ENCODE measurements around the gene TBL1XR1. TPM values are rescaled to one million over a fixed set of nuclear protein-coding genes. Genes with fewer than 3 reads are reported as not detected.
"Not testable (repeated sequence)": the region's sequence is repeated elsewhere in the genome, so short reads cannot be mapped to it uniquely, and the experiment has no call there.

Gene TBL1XR1
- total RNA-seq, 1 donor from 2014 or later, result 182 TPM

DNA sequence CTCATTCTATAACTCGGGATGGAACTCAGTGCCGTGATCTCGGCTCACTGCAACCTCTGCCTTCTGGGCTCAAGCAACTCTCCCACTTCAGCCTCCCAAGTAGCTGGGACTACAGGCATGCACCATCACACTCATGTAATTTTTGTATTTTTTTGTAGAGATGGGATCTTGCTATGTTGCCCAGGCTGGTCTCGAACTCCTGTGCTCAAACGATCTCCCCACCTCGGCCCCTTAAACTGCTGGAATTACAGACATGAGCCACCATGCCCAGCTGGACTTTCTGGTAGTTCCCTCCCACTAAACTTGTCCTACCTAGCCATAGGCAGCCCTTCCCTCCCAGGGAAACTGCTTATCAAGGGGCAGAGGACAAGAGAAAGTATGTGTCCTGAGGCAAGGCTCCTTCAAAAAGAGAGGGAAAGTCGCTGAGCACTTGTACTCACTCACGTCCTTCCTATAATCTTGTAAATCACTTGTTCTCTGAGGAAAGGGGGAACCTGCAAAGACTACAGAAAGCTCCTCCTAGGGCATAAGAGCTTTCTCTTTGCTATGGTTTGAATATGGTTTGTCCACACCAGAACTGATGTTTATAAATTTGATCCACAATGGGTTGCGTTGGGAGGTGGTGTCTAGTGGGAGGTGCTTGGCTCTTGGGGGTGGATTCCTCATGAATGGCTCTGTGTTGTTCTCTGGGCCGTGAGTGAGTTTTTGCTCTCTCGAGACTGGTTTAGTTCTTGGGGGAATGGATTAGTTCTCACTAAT is 13.6 kb upstream of the TBL1XR1 start:
- ATAC-seq (peak; percentile 58), DNase-seq (ENCODE audit: low spot score) (no peak)
- intact Hi-C loops (cut with DNase I), result no loop called here

DNA sequence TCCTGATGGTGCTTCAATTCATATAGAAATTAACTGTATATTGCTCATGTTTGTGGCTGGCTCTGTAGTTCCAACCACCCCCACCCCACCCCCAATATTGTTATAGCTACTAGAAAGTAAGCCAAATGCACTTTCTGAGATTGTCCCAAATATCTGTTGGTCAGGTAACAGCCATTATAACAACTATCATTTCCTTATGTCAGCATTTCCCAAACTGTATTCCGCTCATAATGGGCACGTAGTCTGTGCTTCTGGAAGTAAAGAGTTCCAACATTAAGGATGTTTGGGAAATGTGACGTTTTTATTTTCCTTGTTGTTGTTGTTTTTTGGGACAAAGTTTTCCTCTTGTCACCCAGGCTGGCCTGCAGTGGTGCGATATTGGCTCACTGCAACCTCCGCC is 12.2 kb upstream of the TBL1XR1 start:
- ATAC-seq, result no peak
- intact Hi-C loops (cut with DNase I), result no loop called here
- DNase-seq (ENCODE audit: low spot score), result no peak

DNA sequence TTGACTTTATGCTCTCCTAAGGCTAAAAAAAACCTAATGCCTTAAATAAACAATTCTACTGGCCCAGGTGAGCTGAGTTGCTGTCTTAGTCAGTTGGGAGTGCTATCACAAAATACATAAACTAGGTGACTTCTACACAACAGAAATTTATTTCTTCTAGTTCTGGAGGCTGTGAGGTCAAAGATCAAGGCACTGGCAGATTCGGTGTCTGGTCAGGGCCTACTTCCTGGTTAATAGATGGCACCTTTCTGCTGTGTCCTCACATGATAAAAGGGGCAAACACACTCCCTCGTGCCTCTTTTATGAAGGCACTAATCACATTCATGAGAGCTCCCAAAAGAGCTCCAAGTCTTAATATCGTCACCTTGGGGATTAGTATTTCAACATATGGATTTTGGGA is 11.5 kb upstream of the TBL1XR1 start:
- intact Hi-C loops (cut with DNase I), result no loop called here
- no peak for DNase-seq (ENCODE audit: low spot score)
- no peak for ATAC-seq

DNA sequence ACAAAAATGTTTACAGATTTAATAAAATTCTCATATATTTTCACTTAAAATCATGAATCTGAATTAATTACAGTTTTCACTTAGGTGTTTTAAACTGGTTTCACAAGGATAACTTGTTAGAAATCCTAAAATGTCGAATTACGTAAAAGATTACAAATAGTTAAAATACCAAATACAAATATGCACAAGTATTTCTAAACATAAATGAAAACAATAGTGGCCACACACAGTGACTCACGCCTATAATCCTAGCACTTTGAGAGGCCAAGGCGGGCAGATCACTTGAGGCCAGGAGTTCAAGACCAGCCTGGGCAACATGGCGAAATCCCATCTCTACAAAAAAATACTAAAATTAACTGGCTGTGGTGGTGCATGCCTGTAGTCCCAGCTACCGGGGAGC is 10.9 kb upstream of the TBL1XR1 start:
- intact Hi-C loops (cut with DNase I), result no loop called here
- ATAC-seq, result no peak

DNA sequence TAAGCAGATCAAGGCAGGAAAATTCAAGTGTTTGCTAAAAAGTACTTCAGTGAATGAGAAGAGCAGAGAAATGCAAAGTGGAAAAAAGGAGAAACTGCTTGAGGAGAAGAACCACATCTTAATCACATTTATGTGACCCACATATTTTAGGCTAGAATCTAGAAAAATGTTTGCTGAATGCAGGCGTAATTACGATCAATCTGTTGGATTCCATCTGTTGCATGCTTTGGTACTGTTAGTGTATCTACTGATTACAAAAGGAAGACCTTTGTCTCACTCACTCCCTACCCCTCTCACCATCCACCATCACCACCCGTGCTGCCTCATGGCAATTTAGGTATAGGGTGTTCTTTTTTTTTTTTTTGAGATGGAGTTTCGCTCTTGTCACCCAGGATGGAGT is 9.7 kb upstream of the TBL1XR1 start:
- no peak for DNase-seq (ENCODE audit: low spot score)
- intact Hi-C loops (cut with DNase I), result no loop called here
- ATAC-seq, result no peak

More for the DNA sequence above, 10.9 kb upstream of the TBL1XR1 start:
- DNase-seq (ENCODE audit: low spot score), result no peak

DNA sequence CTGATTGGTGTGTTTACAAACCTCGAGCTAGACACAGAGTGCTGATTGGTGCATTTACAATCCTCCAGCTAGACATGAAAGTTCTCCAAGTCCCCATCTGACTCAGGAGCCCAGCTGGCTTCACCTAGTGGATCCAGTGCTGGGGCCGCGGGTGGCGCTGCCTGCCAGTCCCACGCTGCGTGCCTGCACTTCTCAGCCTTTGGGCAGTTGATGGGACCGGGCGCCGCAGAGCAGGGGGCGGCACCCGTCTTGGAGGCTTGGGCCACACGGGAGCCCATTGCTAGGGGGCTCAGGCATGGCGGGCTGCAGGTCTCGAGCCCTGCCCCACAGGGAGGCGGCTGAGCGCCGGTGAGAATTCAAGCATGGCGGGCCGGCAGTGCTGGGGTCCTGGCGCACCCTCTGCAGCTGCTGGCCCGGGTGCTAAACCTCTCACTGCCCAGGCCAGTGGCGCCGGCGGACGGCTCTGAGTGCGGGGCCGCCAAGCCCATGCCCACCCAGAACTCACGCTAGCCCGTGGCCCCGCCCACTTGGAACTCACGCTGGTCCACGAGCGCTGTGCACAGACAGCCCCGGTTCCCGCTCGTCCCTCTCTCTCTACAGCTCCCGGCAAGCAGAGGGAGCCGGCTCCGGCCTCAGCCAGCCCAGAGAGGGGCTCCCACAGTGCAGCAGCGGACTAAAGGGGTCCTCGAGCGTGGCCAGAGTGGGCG is 6.6 kb upstream of the TBL1XR1 start:
- DNase-seq (ENCODE audit: low spot score) (no peak), ATAC-seq (no peak)
- intact Hi-C loops (cut with DNase I), result no loop called here

DNA sequence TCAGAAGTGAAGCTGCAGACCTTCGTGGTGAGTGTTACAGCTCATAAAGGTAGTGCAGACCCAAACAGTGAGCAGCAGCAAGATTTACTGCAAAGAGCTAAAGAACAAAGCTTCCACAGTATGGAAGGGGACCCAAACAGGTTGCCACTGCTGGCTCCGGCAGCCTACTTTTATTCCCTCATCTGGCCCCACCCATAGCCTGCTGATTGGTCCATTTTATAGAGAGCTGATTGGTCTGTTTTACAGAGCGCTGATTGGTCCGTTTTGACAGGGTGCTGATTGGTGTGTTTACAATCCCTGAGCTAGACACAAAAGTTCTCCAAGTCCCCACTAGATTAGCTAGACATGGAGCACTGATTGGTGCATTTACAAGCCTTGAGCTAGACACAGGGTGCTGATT is 5.7 kb upstream of the TBL1XR1 start:
- intact Hi-C loops (cut with DNase I); DNase-seq (ENCODE audit: low spot score); ATAC-seq: not testable (repeated sequence)

DNA sequence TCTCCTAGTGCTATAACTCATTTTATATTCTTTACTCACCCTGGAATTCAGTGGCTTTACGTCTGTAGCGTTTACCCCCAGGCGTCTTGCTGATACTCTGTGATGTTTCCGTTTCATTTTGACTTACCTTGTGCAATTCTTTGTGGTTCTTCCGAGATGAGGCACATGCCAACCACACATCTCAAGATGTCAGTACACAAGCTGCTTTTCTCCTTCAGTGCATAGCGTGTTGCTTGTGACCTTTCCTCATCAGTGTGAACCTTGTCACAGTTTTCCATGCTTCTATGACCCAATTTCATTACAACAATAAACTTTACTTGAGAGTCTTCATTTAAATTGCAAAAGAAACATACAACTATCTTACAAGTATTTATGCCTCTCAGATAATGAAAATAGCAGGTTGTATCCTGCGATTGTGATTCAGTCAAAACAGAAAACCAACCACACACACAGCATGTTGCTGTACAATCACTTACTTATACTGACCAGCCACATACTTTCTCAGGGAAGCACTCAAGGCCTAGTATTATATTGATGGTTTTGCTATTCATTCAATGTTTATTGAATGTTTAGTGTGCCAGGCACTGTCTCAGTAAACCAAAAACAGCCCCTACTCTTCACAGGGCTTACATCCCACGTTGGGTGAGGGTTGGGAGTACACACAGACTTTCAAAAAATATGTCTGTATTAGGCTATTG is 4.6 kb upstream of the TBL1XR1 start:
- DNase-seq (ENCODE audit: low spot score) (no peak), ATAC-seq (no peak)
- intact Hi-C loops (cut with DNase I), result no loop called here

DNA sequence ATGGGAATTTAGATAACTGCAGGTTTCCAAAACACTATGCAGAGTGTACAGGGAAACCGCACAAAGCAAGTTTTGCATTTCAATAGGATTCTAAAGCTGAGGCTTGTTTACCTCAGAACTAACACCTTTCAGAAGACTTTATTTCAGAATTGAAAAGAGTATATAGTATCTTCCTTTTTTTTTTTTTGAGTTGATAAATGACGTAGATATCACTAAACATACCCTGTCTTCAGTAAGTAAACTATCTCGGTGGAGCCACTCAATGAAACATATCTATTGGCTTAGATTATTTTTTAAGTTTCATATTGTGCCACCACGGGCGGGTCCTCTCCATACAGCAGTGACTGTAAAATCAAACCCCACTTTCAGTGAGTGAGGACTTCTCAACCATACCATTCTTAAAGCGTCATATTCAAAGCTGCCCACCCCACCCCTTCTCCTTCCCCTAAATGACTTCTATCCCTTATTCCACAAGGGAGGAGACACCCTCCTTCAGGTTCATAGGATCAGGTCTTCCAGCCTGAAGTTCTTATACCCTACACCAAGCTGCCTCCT is 2.0 kb upstream of the TBL1XR1 start:
- no peak for DNase-seq (ENCODE audit: low spot score)
- ATAC-seq, result no peak
- intact Hi-C loops (cut with DNase I), result no loop called here

DNA sequence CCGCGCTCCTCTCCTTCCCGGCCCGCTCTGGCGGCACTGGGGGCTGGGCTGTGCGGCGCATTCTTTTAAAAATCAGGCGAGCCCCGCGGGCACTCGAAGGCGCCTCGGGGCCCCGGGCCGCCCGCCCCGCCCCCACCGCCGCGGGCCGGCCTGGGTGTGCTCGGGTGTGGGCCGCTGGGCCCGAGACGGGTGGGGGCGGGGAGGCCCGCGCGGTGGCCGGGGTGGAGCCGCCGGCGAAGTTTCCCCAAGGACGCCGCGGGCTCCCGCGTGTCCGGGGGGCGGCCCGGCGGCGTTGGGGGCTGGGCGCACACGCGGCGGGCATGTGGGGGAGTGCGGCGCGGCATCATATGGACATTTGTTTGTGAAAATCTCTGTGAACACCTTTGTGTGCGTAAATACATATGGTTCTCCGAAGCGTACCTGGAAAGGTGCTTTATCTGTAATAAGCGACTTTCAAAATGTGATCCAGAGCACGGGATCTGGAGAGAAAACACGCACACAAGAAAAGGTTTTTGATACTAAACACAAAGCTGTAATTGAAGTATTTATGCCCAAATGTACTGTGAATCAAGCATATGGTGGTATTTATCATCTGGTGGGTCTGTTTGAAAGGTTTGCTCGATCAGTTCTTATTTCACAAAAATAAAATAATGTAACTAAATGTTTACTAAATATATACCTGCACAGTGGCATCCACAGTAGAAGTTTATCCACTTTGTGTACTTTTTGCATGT is 612 bp upstream of the TBL1XR1 start:
- intact Hi-C loops (cut with DNase I), result loop anchor here (1.0 kb wide), 1 partner anchor 161 kb away; no protein-coding TSS in a partner anchor
- no peak for DNase-seq (ENCODE audit: low spot score)
- peak; percentile 63 for ATAC-seq

DNA sequence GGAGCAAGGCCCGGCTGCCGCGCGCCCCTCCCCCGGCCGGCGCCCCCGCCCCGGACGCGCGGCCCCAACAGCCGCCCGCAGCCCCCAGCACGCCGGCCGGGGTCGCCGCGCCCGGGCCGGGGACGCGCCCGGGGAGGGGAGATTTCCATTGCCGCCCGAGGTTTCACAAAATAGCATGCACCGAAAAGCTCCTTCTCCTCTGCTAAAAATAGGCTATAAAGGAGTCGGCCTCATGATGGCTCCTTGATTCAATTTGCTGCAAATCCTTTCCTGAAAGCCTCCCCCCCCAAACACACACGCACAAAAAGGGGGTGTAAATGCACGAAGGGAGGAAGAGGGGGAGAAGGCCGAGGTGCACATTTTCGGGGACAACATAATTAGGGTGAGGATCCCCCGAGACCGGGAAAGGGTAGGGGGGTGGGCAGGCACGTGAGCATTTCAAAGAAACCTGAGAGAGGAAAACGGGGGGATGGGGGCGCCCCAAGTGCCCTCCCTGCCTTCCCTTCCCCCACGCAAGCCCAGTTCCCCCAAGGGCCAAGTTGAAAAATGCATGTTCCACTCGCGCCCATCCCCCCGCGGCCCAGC is 734 bp downstream of the TBL1XR1 start:
- ATAC-seq (peak; percentile 6), DNase-seq (ENCODE audit: low spot score) (no peak)
- intact Hi-C loops (cut with DNase I), result loop anchor here (1.0 kb wide), 1 partner anchor 163 kb away; no protein-coding TSS in a partner anchor

DNA sequence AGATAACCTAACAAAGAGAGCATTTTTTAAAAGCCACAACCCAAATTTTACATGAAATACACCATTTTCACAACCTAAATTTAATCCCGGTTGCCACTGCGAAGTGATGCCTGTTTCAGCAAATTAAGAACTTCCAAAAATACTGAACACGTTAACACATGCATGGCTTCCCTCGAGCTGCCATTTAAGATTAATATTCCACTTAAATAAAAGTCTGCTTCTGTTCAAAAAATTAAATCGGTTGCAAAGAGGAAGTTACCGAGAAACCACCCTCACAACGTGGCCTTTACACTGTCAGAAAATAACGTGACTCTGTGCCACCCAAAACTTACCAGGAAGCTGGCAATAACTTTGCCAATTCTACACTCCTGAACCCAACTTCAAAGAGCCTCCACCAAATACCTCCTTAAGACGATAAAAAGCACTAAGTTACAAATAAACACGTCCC is 1.2 kb downstream of the TBL1XR1 start:
- ATAC-seq (no peak), DNase-seq (ENCODE audit: low spot score) (no peak)
- intact Hi-C loops (cut with DNase I), result no loop called here

DNA sequence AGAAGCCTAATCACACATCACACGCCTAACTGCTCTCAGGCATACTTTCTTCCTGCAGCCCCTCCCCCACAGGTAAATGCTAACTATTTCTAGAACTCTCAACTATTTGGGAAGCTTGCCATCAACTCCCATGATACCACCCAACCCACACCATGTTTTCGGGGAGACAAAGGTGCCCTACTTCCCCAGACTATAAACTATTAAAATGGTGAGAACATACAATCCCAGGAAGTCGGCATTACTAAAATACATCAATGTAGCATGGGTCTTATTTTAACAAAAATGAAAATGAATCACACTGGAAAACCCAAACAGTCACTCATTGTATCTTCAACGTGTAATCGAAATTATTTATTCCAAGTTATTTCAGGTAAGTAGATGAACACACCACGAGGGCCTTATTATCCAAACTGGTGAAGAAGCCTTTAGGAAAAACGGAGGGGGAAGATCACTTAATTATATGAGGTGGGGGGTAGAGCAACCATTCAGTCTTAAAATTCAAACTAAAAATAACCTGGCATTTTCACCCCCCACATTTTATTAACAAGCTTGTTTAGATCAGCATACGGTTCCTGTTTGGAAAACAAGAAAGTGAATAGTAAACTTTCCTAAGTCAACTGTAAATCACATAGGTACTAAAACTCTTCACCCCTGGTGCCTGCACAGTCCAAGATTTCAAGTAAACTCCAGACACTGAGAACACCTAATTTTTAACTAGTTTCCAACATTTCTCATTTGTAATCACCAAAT is 1.9 kb downstream of the TBL1XR1 start:
- DNase-seq (ENCODE audit: low spot score), result no peak
- no peak for ATAC-seq
- intact Hi-C loops (cut with DNase I), result no loop called here

DNA sequence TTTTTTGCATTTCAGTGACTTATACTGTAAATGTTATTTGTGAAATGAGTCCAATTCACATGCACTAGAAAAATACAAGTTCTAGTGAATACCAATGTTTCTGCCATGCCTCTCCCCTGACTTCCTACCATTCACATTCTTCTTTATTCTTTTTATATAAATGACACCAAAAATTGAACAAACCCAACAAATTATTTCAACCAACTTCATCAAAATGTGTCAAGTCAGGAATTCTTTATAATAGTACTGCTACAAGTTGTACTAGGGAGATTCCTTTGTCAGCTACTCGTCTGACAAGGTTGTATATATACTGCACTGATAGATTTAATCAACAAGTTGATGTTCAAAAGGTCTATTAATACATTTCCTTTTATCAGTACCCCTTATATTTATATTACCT is 3.0 kb downstream of the TBL1XR1 start:
- no peak for DNase-seq (ENCODE audit: low spot score)
- intact Hi-C loops (cut with DNase I), result loop anchor here (5.0 kb wide), 1 partner anchor 142 kb away; no protein-coding TSS in a partner anchor
- no peak for ATAC-seq

DNA sequence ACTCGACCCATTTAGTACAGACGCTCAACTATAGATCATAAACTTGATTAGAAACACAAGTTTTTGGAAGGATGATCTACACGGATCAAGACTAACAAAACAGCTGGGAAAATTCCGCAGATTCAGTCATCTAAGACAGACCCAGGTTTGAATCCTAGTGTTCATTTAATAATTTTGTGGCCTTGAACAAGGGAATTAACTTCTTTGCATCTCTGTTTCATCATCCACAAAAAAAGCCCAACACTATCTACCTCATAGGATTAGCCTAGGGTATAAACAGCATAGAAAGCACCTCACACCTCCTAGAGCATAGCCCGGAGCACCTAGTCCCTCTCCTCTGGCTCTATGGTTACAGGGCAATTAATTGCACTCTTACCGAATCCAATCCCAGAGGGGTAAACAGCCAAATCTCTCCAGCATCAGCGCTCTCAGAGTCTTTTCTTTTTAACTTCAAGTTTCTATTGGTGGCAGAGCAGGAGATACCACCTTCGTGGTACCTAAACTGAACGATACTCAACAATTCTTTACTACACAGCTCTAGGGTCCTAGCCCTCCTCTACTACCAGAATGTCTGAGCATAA is 3.5 kb downstream of the TBL1XR1 start:
- intact Hi-C loops (cut with DNase I), result loop anchor here (5.0 kb wide), 1 partner anchor 141 kb away; no protein-coding TSS in a partner anchor
- ATAC-seq (no peak), DNase-seq (ENCODE audit: low spot score) (no peak)

DNA sequence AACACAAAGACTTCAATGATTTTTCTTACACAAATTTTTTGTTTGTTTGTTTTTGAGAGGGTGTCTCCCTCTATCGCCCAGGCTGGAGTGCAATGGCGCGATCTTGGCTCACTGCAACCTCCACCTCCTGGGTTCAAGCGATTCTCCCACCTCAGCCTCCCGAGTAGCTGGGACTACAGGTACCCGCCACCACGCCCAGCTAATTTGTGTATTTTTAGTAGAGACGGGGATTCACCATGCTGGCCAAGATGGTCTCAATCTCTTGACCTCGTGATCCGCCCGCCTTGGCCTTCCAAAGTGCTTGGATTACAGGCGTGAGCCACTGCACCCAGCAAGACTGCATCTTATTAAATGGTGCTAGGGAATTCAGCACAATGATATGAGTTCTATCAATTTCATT is 4.0 kb downstream of the TBL1XR1 start:
- not testable (repeated sequence) for ATAC-seq; DNase-seq (ENCODE audit: low spot score)
- intact Hi-C loops (cut with DNase I), result loop anchor here (5.0 kb wide), 1 partner anchor 141 kb away; no protein-coding TSS in a partner anchor

All from sciatic nerve (tissue), 2 donors.